NCI-H2196 (cell line): ENCODE data around the gene ALKBH3.
A peak's percentile ranks its signal among the peaks of the same experiment; 100 is the strongest.

Experiments
- DNase-seq: peaks from one replicate; lab custom pipeline; 2025; ENCODE audit not compliant: unreplicated experiment; lab: John Stamatoyannopoulos, UW

Gene ALKBH3

GRCh38 chr11:43880640-43881159 is at the start of gene ALKBH3:
Gene ALKBH3, plus strand, starts transcription at chr11:43880831. Its CDS starts 1,822 bp downstream, at chr11:43882653.
- DNase-seq: peak; percentile 92

- peak; percentile 16 for DNase-seq
These were observed 49.6 kb upstream of the ALKBH3 start for GRCh38 chr11:43830928-43831440.

GRCh38 chr11:43832536-43832935 is 48.1 kb upstream of the ALKBH3 start:
- no peak for DNase-seq

- DNase-seq: no peak
These were observed 47.0 kb upstream of the ALKBH3 start for GRCh38 chr11:43833657-43834073.

- no peak for DNase-seq
These were observed 46.3 kb upstream of the ALKBH3 start for GRCh38 chr11:43834286-43834685.

- DNase-seq: no peak
These were observed 45.5 kb upstream of the ALKBH3 start for GRCh38 chr11:43835104-43835503.

- DNase-seq: no peak
These were observed 42.8 kb upstream of the ALKBH3 start for GRCh38 chr11:43837879-43838278.

GRCh38 chr11:43842021-43842420 is 38.6 kb upstream of the ALKBH3 start:
- no peak for DNase-seq

- DNase-seq: no peak
These were observed 34.8 kb upstream of the ALKBH3 start for GRCh38 chr11:43845816-43846215.

- peak; percentile 58 for DNase-seq
These were observed 28.5 kb upstream of the ALKBH3 start for GRCh38 chr11:43852057-43852636.

- DNase-seq: no peak
These were observed 26.9 kb upstream of the ALKBH3 start for GRCh38 chr11:43853781-43854180.

GRCh38 chr11:43856993-43857392 is 23.6 kb upstream of the ALKBH3 start:
- DNase-seq: no peak

GRCh38 chr11:43861141-43861540 is 19.5 kb upstream of the ALKBH3 start:
- DNase-seq: no peak

GRCh38 chr11:43866520-43866919 is 14.1 kb upstream of the ALKBH3 start:
- no peak for DNase-seq

- DNase-seq: no peak
These were observed 13.7 kb upstream of the ALKBH3 start for GRCh38 chr11:43866969-43867368.

GRCh38 chr11:43868852-43869567 is 11.6 kb upstream of the ALKBH3 start:
- DNase-seq: no peak

GRCh38 chr11:43871051-43871450 is 9.6 kb upstream of the ALKBH3 start:
- no peak for DNase-seq

GRCh38 chr11:43872995-43873394 is 7.6 kb upstream of the ALKBH3 start:
- DNase-seq: no peak

GRCh38 chr11:43874078-43874477 is 6.6 kb upstream of the ALKBH3 start:
- DNase-seq: no peak

GRCh38 chr11:43874738-43875137 is 5.9 kb upstream of the ALKBH3 start:
- DNase-seq: no peak

- DNase-seq: no peak
These were observed 617 bp upstream of the ALKBH3 start for GRCh38 chr11:43879789-43880639.
